ENCODE measurements around the gene AURKAIP1. TPM values are rescaled to one million over a fixed set of nuclear protein-coding genes. Genes with fewer than 3 reads are reported as not detected.

The AURKAIP1 gene
- total and polyA plus RNA-seq, 2 of the 13 experiments (the other 11 are each of a cell fraction or from before 2014, with no cell fraction given): 69.5 to 175 TPM

GRCh38 chr1:1374929-1375662, at the start of gene AURKAIP1 (continued):
- TF ChIP-seq AHDC1 (CRISPR knock-in tag; IDR thresholded peaks at IDR 0.05; ENCODE audit: borderline replicate concordance) (no peak; the same call in 1 of the 2 replicates), SATB2 (CRISPR knock-in tag; IDR thresholded peaks at IDR 0.05) (0 out of 2 replicates have a peak, but pooled peaks have one; percentile 25), IRX3 (CRISPR knock-in tag; IDR thresholded peaks at IDR 0.05; ENCODE audit: borderline replicate concordance, low read depth) (peak; percentile 66; the same call in 1 of the 2 replicates), ZNF33B (CRISPR knock-in tag; IDR thresholded peaks at IDR 0.05) (no peak; the same call in 1 of the 2 replicates), ELK4 (CRISPR knock-in tag; IDR thresholded peaks at IDR 0.05; ENCODE audit: borderline replicate concordance) (peak; percentile 72; the same call in 1 of the 2 replicates), ZNF136 (CRISPR knock-in tag; IDR thresholded peaks at IDR 0.05; ENCODE audit: low read depth) (peak; percentile 75; the same call in 1 of the 2 replicates), ZNF30 (CRISPR knock-in tag; IDR thresholded peaks at IDR 0.05) (0 out of 2 replicates have a peak, but pooled peaks have one; percentile 38), ZNF75D (CRISPR knock-in tag; IDR thresholded peaks at IDR 0.05; ENCODE audit: borderline replicate concordance) (no peak), GABPA (IDR thresholded peaks at IDR 0.05; ENCODE audit: low read depth, low read length) (peak; percentile 88), GABPA (CRISPR knock-in tag; IDR thresholded peaks at IDR 0.05; ENCODE audit: low read depth) (peak; percentile 93), ZNF782 (CRISPR knock-in tag; IDR thresholded peaks at IDR 0.05; ENCODE audit: borderline replicate concordance) (no peak), KDM6A (CRISPR knock-in tag; IDR thresholded peaks at IDR 0.05; ENCODE audit: low read depth) (0 out of 2 replicates have a peak, but pooled peaks have one; percentile 3), ZNF567 (CRISPR knock-in tag; IDR thresholded peaks at IDR 0.05; ENCODE audit: borderline replicate concordance) (no peak; the same call in 1 of the 2 replicates), GATAD1 (CRISPR knock-in tag; IDR thresholded peaks at IDR 0.05) (peak; percentile 98), RNF2 (conservative IDR thresholded peaks at IDR 0.05; ENCODE audit: low read depth) (no peak), GPBP1L1 (CRISPR knock-in tag; IDR thresholded peaks at IDR 0.05) (no peak), KLF12 (CRISPR knock-in tag; IDR thresholded peaks at IDR 0.05; ENCODE audit: borderline replicate concordance) (peak; percentile 86; the same call in 1 of the 2 replicates)
- TF ChIP-seq, protein P1, sequence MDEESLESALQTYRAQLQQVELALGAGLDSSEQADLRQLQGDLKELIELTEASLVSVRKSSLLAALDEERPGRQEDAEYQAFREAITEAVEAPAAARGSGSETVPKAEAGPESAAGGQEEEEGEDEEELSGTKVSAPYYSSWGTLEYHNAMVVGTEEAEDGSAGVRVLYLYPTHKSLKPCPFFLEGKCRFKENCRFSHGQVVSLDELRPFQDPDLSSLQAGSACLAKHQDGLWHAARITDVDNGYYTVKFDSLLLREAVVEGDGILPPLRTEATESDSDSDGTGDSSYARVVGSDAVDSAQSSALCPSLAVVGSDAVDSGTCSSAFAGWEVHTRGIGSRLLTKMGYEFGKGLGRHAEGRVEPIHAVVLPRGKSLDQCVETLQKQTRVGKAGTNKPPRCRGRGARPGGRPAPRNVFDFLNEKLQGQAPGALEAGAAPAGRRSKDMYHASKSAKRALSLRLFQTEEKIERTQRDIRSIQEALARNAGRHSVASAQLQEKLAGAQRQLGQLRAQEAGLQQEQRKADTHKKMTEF (CRISPR knock-in tag; IDR thresholded peaks at IDR 0.05): peak; percentile 100
